Fibroblast of lung (primary cell): Measurements from ENCODE around the gene FAM135A. TPM values are rescaled to one million over a fixed set of nuclear protein-coding genes. Genes with fewer than 3 reads are reported as not detected.

Source experiments
- DNase-seq, 2 donors: peaks; one replicate each; pipeline versions ENCODE4 v3.0.0 to v3.0.0-alpha.2; 2010; ENCODE audit warnings: low read depth in 2 of 2
- H2AFZ ChIP-seq: 2 replicates; pipeline ENCODE4 v1.5.1; 2012; ENCODE audit warnings: low read length, control low read depth, inconsistent platforms
- H3K27ac ChIP-seq: 2 replicates; pipeline ENCODE4 v1.5.1; 2011; ENCODE audit warnings: low read length, control low read depth; ENCODE audit not compliant: insufficient read depth
- H3K27me3 ChIP-seq: 2 replicates; pipeline ENCODE4 v1.5.1; 2011; ENCODE audit warnings: mild to moderate bottlenecking, low read length; ENCODE audit not compliant: control insufficient read depth, insufficient read depth
- H3K36me3 ChIP-seq: 2 replicates; pipeline ENCODE4 v1.5.1; 2011; ENCODE audit warnings: low read length; ENCODE audit not compliant: control insufficient read depth, insufficient read depth
- H3K4me1 ChIP-seq: 2 replicates; pipeline ENCODE4 v1.5.1; 2011; ENCODE audit warnings: low read length; ENCODE audit not compliant: control insufficient read depth, insufficient read depth; ENCODE audit errors: extremely low read depth
- H3K4me2 ChIP-seq: 2 replicates; pipeline ENCODE4 v1.5.1; 2011; ENCODE audit warnings: low read length, control low read depth; ENCODE audit not compliant: insufficient read depth; ENCODE audit errors: extremely low read depth
- H3K4me3 ChIP-seq, 4 experiments: fragments of 200-600 bp in 1 of 4; sonication (generic) in 1 of 4; replicated peaks in 1 of 4; 2 replicates each; pipeline ENCODE4 v1.5.1; 2011 to 2016; ENCODE audit warnings: low read length in 4 of 4, low read depth in 3 of 4, mild to moderate bottlenecking in 3 of 4, control low read depth in 2 of 4, inconsistent platforms in 1 of 4, mixed read lengths in 1 of 4; ENCODE audit not compliant: insufficient read depth in 1 of 4; ENCODE audit errors: control extremely low read depth in 1 of 4
- H3K79me2 ChIP-seq: 2 replicates; pipeline ENCODE4 v1.5.1; 2012; ENCODE audit warnings: mild to moderate bottlenecking, low read length, inconsistent platforms; ENCODE audit not compliant: control insufficient read depth, insufficient read depth
- H3K9ac ChIP-seq: 2 replicates; pipeline ENCODE4 v1.5.1; 2011; ENCODE audit warnings: mild to moderate bottlenecking, low read length, control low read depth; ENCODE audit not compliant: insufficient read depth
- H3K9me3 ChIP-seq: 2 replicates; pipeline ENCODE4 v1.5.1; 2012; ENCODE audit warnings: low read depth, low read length; ENCODE audit not compliant: control insufficient read depth, insufficient read depth
- H4K20me1 ChIP-seq: 2 replicates; pipeline ENCODE4 v1.5.1; 2011; ENCODE audit warnings: low read length; ENCODE audit not compliant: control insufficient read depth, insufficient read depth; ENCODE audit errors: extremely low read depth
- EZH2 ChIP-seq: IDR thresholded peaks from 2 replicates; pipeline ENCODE4 v1.5.1; 2012; ENCODE audit warnings: low read length, control low read depth, mild to moderate bottlenecking; ENCODE audit errors: missing control alignments
- polyA minus RNA-seq: library from RNA; depleted of rRNA, polyadenylated mRNA; stranded (reverse); fragments of >200 nt; gene quantifications from 2 replicates; pipeline ENCODE4 v1.2.3, GENCODE V29; 2011; ENCODE audit warnings: low replicate concordance
- polyA plus RNA-seq, 2 donors: library from polyadenylated mRNA; depleted of rRNA in 1 of 2; stranded (reverse) in 1 of 2; unstranded in 1 of 2; fragments of >200 nt; gene quantifications; 2 replicates each; pipeline ENCODE4 v1.2.1, GENCODE V29; 2011 to 2012; ENCODE audit warnings: missing spikeins in 1 of 2
- total RNA-seq: library from RNA; depleted of rRNA; stranded (reverse); fragments of >200 nt; gene quantifications from 2 replicates; pipeline ENCODE4 v1.2.1, GENCODE V29; 2014
- TF ChIP-seq, protein P1 (sequence below), 2 donors: IDR thresholded peaks in 1 of 2; conservative IDR thresholded peaks in 1 of 2; 1 replicate in 1 of 2; 2 replicates in 1 of 2; pipeline ENCODE4 v1.5.1; 2011 to 2012; ENCODE audit warnings: low read length in 2 of 2, control low read depth in 1 of 2, inconsistent platforms in 1 of 2, low read depth in 1 of 2, mild to moderate bottlenecking in 1 of 2

The FAM135A gene
- total RNA-seq (10.2 and 11.0 TPM in 2 replicates), polyA plus RNA-seq (5.5 and 7.1 TPM in 2 replicates), polyA minus RNA-seq (0.75 and 1.5 TPM in 2 replicates)
- 2.4 and 2.9 TPM in 2 replicates for polyA plus RNA-seq (2012)

DNA sequence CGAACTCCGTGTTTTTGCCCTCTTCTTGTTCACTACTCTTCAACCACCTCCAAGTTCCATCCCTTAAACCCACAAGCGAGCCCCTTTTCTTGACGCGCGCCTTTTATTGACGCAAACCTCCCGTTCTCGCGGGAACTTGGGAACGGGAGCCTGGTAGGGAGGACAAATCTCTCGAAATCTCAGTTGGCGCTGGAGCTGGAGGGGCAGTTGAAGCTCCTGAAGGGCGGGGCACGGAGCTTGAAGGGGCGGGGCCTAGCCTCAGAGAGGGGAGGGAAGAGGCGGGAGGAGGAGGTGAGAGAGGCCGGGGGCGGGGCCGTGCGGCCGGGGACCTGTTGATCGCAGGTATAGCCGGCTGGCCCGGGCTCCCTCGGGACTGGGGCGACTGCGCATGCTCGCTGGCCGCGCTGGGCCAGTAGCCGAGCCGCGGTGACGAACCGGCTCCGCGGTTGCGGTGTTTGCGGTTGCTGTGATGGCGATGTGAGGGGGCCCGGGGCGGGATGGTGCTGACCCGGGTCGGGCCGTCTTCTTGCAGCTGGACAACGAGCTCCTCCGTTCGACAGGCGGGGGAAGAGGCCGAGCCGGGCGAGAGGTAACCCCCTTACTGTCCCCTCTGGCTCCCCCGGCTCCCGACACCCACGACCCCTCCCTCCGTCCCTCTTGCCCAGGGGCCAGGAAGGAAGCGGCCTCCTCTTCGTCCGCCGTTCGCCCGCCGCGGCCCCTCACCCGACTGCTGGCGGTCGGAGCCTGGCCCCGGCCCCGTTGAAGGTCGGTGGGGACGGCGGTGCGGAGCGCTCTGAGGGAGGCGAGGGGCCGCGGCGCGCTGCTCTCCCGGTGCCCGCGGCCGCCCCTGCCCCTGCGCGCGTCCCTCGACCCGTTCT, at the start of gene FAM135A:
Gene FAM135A, plus strand, starts transcription at position 395 of the 878 bp plus-strand sequence. CDS start 14,835 bp downstream, outside the sequence.
- no peaks in the 10 kb centered on the region for H3K79me2 ChIP-seq
- peak within 1 kb of the TSS; percentile 85 for H3K27ac ChIP-seq
- peak within 1 kb of the TSS; percentile 76 for H3K9ac ChIP-seq
- H2AFZ ChIP-seq: peak within 1 kb of the TSS; percentile 99
- H3K4me2 ChIP-seq: peak within 1 kb of the TSS; percentile 99
- peaks cover 4% of the 10 kb centered on the region for H3K4me1 ChIP-seq
- no peaks in the 10 kb centered on the region for H4K20me1 ChIP-seq
- no peaks in the 10 kb centered on the region for H3K9me3 ChIP-seq
- no peaks in the 10 kb centered on the region for H3K36me3 ChIP-seq
- TF ChIP-seq EZH2: no peak
- TF ChIP-seq, protein P1, sequence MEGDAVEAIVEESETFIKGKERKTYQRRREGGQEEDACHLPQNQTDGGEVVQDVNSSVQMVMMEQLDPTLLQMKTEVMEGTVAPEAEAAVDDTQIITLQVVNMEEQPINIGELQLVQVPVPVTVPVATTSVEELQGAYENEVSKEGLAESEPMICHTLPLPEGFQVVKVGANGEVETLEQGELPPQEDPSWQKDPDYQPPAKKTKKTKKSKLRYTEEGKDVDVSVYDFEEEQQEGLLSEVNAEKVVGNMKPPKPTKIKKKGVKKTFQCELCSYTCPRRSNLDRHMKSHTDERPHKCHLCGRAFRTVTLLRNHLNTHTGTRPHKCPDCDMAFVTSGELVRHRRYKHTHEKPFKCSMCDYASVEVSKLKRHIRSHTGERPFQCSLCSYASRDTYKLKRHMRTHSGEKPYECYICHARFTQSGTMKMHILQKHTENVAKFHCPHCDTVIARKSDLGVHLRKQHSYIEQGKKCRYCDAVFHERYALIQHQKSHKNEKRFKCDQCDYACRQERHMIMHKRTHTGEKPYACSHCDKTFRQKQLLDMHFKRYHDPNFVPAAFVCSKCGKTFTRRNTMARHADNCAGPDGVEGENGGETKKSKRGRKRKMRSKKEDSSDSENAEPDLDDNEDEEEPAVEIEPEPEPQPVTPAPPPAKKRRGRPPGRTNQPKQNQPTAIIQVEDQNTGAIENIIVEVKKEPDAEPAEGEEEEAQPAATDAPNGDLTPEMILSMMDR (conservative IDR thresholded peaks at IDR 0.05 in 1 of 2, IDR thresholded peaks at IDR 0.05 in 1 of 2; ENCODE audit: low read depth in 1 of 2, low read length in 2 of 2): no peak
- peak; percentile 94 to 98 for DNase-seq
- H3K27me3 ChIP-seq: no peaks in the 10 kb centered on the region
- H3K4me3 ChIP-seq: peak within 1 kb of the TSS; percentile 75 to 96 (median 93)

DNA sequence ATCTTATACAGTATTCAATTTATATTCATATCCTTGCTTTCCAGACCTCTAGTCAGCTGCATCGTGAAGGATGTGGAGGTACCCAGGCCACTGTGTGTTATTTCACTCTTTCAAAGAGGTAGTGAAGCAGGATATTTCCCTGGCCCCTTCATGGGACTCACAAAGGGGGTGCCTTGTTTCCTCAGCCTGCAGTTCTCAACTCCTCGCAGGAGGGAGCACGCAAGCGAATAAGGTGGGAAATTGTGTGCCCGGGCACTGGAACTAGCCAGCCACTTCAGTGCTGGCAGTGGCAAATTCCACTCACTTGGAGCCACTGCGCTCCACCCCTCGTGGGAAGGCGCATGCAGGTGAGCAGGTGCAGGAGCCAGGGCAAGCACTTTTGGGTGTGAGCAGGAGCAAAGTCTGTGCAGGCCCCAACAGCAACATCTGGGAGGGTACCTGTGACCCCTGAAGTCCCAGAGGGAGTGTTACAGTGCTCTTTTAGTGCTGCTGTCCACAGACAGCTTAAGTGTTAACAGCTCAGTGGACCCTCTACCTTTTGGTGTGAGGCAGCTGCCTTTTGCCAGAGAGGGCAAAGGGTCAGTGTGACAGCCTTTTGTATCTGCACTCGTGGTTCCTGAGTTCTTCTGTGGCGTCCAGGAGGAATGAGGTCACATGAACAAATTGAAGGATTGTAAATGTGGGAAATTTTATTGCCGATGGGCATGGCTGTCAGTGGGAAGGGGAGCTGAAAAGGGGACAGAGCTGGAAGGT, 49.4 kb upstream of the FAM135A start:
- peaks cover under 1% of the 10 kb centered on the region for H3K27me3 ChIP-seq
- no peaks in the 10 kb centered on the region for H3K9me3 ChIP-seq
- H3K4me2 ChIP-seq: no peak overlapping the region
- TF ChIP-seq, protein P1 (conservative IDR thresholded peaks at IDR 0.05 in 1 of 2, IDR thresholded peaks at IDR 0.05 in 1 of 2; ENCODE audit: low read depth in 1 of 2, low read length in 2 of 2): no peak
- TF ChIP-seq EZH2: no peak
- no peaks in the 10 kb centered on the region for H3K4me1 ChIP-seq
- no peaks in the 10 kb centered on the region for H3K79me2 ChIP-seq
- no peak overlapping the region for H2AFZ ChIP-seq
- no peaks in the 10 kb centered on the region for H3K36me3 ChIP-seq
- no peaks in the 10 kb centered on the region for H4K20me1 ChIP-seq
- H3K9ac ChIP-seq: no peak overlapping the region
- no peak for DNase-seq
- H3K4me3 ChIP-seq: no peak overlapping the region
- no peak overlapping the region for H3K27ac ChIP-seq
